ENCODE results near the gene P2RX7.

GRCh38 chr12:121184984-121185889, 52.6 kb downstream of the P2RX7 start:
- TF ChIP-seq CTCF (IDR thresholded peaks at IDR 0.05) (no peak), POLR2AphosphoS5 (IDR thresholded peaks at IDR 0.05) (no peak), POLR2A (IDR thresholded peaks at IDR 0.05) (no peak)

Data from prostate gland (tissue), 2 donors.